SH-SY5Y (cell line): Measurements from ENCODE around the gene ZBTB7C.

Source experiments
- GATA2 ChIP-seq: IDR thresholded peaks from 2 replicates; pipeline ENCODE4 v1.6.1; 2011; ENCODE audit warnings: mild to moderate bottlenecking, low read depth, low read length
- GATA3 ChIP-seq: IDR thresholded peaks from 2 replicates; pipeline ENCODE4 v1.6.1; 2011; ENCODE audit warnings: low read depth, mild to moderate bottlenecking, low read length, moderate library complexity

GRCh38 chr18:48250918-48251317, 158.3 kb downstream of the ZBTB7C start:
- TF ChIP-seq GATA2 (no peak), GATA3 (no peak)
